ENCODE results near the gene CRCP.
"Not testable (repeated sequence)": the region's sequence is repeated elsewhere in the genome, so short reads cannot be mapped to it uniquely, and the experiment has no call there.

The CRCP gene

GRCh38 chr7:66125052-66125694, 10.5 kb downstream of the CRCP start:
- Mint-ChIP-seq H3K36me3 (peaks cover 8 to 14% of the 10 kb centered on the region in 2 donors), H3K4me3 (no peak overlapping the region), H3K27me3 (no peaks in the 10 kb centered on the region), H3K4me1 (peaks cover 17 to 47% of the 10 kb centered on the region in 2 donors), H3K27ac (no peak overlapping the region), H3K9me3 (no peaks in the 10 kb centered on the region)
- ATAC-seq (replicated peaks): no peak
- DNase-seq: no peak

GRCh38 chr7:66125781-66126352, 11.2 kb downstream of the CRCP start:
- ATAC-seq (replicated peaks); H3K9me3 Mint-ChIP-seq; H3K27me3 Mint-ChIP-seq; H3K4me3 Mint-ChIP-seq; H3K27ac Mint-ChIP-seq; DNase-seq: not testable (repeated sequence)
- peaks cover 17 to 47% of the 10 kb centered on the region in 2 donors for H3K4me1 Mint-ChIP-seq
- peaks cover 8 to 18% of the 10 kb centered on the region in 2 donors for H3K36me3 Mint-ChIP-seq

- Mint-ChIP-seq H3K4me1 (peaks cover 17 to 47% of the 10 kb centered on the region in 2 donors), H3K36me3 (peaks cover 6 to 20% of the 10 kb centered on the region in 2 donors)
- not testable (repeated sequence) for DNase-seq; H3K4me3 Mint-ChIP-seq; H3K9me3 Mint-ChIP-seq; H3K27me3 Mint-ChIP-seq; ATAC-seq (replicated peaks); H3K27ac Mint-ChIP-seq
Measured at GRCh38 chr7:66127172-66127571, 12.5 kb downstream of the CRCP start.

- Mint-ChIP-seq H3K27ac (no peak overlapping the region), H3K27me3 (no peaks in the 10 kb centered on the region), H3K4me3 (no peak overlapping the region), H3K9me3 (no peaks in the 10 kb centered on the region), H3K4me1 (peaks cover 1 to 6% of the 10 kb centered on the region in 2 donors), H3K36me3 (peaks cover 53 to 66% of the 10 kb centered on the region in 2 donors)
- DNase-seq (no peak), ATAC-seq (replicated peaks) (no peak)
Measured at GRCh38 chr7:66138994-66139752, 24.5 kb downstream of the CRCP start.

- peaks cover 63 to 67% of the 10 kb centered on the region in 2 donors for H3K36me3 Mint-ChIP-seq
- H3K4me3 Mint-ChIP-seq: no peak overlapping the region
- no peaks in the 10 kb centered on the region for H3K27me3 Mint-ChIP-seq
- peaks cover 4 to 6% of the 10 kb centered on the region in 2 donors for H3K4me1 Mint-ChIP-seq
- no peak overlapping the region for H3K27ac Mint-ChIP-seq
- H3K9me3 Mint-ChIP-seq: no peaks in the 10 kb centered on the region
- DNase-seq (no peak), ATAC-seq (replicated peaks) (no peak)
Measured at GRCh38 chr7:66140924-66141323, 26.3 kb downstream of the CRCP start.

- ATAC-seq (replicated peaks) (no peak), DNase-seq (no peak)
- Mint-ChIP-seq H3K27me3 (no peaks in the 10 kb centered on the region), H3K9me3 (no peaks in the 10 kb centered on the region), H3K4me3 (no peak overlapping the region), H3K36me3 (peaks cover 65 to 73% of the 10 kb centered on the region in 2 donors), H3K27ac (no peak overlapping the region), H3K4me1 (peaks cover 5 to 6% of the 10 kb centered on the region in 2 donors)
Measured at GRCh38 chr7:66142334-66142733, 27.7 kb downstream of the CRCP start.

GRCh38 chr7:66142996-66143395, 28.3 kb downstream of the CRCP start:
- Mint-ChIP-seq H3K9me3 (no peaks in the 10 kb centered on the region), H3K4me3 (no peak overlapping the region), H3K27me3 (no peaks in the 10 kb centered on the region), H3K36me3 (peaks cover 61 to 69% of the 10 kb centered on the region in 2 donors), H3K27ac (no peak overlapping the region), H3K4me1 (peaks cover 5 to 6% of the 10 kb centered on the region in 2 donors)
- no peak for ATAC-seq (replicated peaks)
- no peak for DNase-seq

GRCh38 chr7:66143876-66144332, 29.3 kb downstream of the CRCP start:
- Mint-ChIP-seq H3K36me3 (peaks cover 60 to 66% of the 10 kb centered on the region in 2 donors), H3K9me3 (no peaks in the 10 kb centered on the region), H3K27ac (no peak overlapping the region), H3K27me3 (no peaks in the 10 kb centered on the region), H3K4me3 (no peak overlapping the region), H3K4me1 (peaks cover 6 to 8% of the 10 kb centered on the region in 2 donors)
- no peak for DNase-seq
- ATAC-seq (replicated peaks): no peak

- peaks cover 6 to 8% of the 10 kb centered on the region in 2 donors for H3K4me1 Mint-ChIP-seq
- ATAC-seq (replicated peaks) (no peak), DNase-seq (no peak)
- H3K27ac Mint-ChIP-seq: no peak overlapping the region
- no peaks in the 10 kb centered on the region for H3K9me3 Mint-ChIP-seq
- H3K36me3 Mint-ChIP-seq: peaks cover 50 to 57% of the 10 kb centered on the region in 2 donors
- no peaks in the 10 kb centered on the region for H3K27me3 Mint-ChIP-seq
- H3K4me3 Mint-ChIP-seq: no peak overlapping the region
Measured at GRCh38 chr7:66145400-66146104, 30.9 kb downstream of the CRCP start.

- H3K4me1 Mint-ChIP-seq: peaks cover 0 to 8% of the 10 kb centered on the region in 2 donors
- H3K4me3 Mint-ChIP-seq: no peak overlapping the region
- no peak for ATAC-seq (replicated peaks)
- no peak for DNase-seq
- H3K27ac Mint-ChIP-seq: no peak overlapping the region
- no peaks in the 10 kb centered on the region for H3K9me3 Mint-ChIP-seq
- peaks cover 46 to 52% of the 10 kb centered on the region in 2 donors for H3K36me3 Mint-ChIP-seq
- H3K27me3 Mint-ChIP-seq: no peaks in the 10 kb centered on the region
Measured at GRCh38 chr7:66146701-66147100, 32.1 kb downstream of the CRCP start.

GRCh38 chr7:66147657-66148056, 33.0 kb downstream of the CRCP start:
- not testable (repeated sequence) for H3K4me1 Mint-ChIP-seq; H3K4me3 Mint-ChIP-seq; H3K9me3 Mint-ChIP-seq; H3K27ac Mint-ChIP-seq; H3K27me3 Mint-ChIP-seq; ATAC-seq (replicated peaks); DNase-seq
- H3K36me3 Mint-ChIP-seq: peaks cover 48 to 53% of the 10 kb centered on the region in 2 donors

GRCh38 chr7:66150471-66150870, 35.8 kb downstream of the CRCP start:
- Mint-ChIP-seq H3K36me3 (peaks cover 46 to 50% of the 10 kb centered on the region in 2 donors), H3K4me1 (peaks cover 0 to 7% of the 10 kb centered on the region in 2 donors), H3K27ac (no peak overlapping the region), H3K27me3 (no peaks in the 10 kb centered on the region), H3K9me3 (no peaks in the 10 kb centered on the region), H3K4me3 (no peak overlapping the region)
- ATAC-seq (replicated peaks) (no peak), DNase-seq (no peak)

GRCh38 chr7:66152371-66153191, 37.9 kb downstream of the CRCP start:
- ATAC-seq (replicated peaks) (no peak), DNase-seq (no peak)
- no peak overlapping the region for H3K4me3 Mint-ChIP-seq
- H3K36me3 Mint-ChIP-seq: peaks cover 43 to 44% of the 10 kb centered on the region in 2 donors
- H3K27me3 Mint-ChIP-seq: no peaks in the 10 kb centered on the region
- H3K27ac Mint-ChIP-seq: peak overlapping the region; percentile 25
- peaks cover 0 to 3% of the 10 kb centered on the region in 2 donors for H3K4me1 Mint-ChIP-seq
- no peaks in the 10 kb centered on the region for H3K9me3 Mint-ChIP-seq
